GM18861 (cell line): ENCODE data around the gene B3GALT6.
"Not testable (repeated sequence)": the region's sequence is repeated elsewhere in the genome, so short reads cannot be mapped to it uniquely, and the experiment has no call there.

Source experiments
- ATAC-seq: cut with Tn5 transposase; IDR thresholded peaks from one replicate; pipeline ENCODE4 v1.9.1; 2021; ENCODE audit not compliant: unreplicated experiment

Gene B3GALT6

GRCh38 chr1:1232208-1232795, at the start of gene B3GALT6:
TSS of gene B3GALT6 (plus strand) at chr1:1232237. CDS start at chr1:1232279, 42 bp downstream.
- no peak for ATAC-seq

DNA sequence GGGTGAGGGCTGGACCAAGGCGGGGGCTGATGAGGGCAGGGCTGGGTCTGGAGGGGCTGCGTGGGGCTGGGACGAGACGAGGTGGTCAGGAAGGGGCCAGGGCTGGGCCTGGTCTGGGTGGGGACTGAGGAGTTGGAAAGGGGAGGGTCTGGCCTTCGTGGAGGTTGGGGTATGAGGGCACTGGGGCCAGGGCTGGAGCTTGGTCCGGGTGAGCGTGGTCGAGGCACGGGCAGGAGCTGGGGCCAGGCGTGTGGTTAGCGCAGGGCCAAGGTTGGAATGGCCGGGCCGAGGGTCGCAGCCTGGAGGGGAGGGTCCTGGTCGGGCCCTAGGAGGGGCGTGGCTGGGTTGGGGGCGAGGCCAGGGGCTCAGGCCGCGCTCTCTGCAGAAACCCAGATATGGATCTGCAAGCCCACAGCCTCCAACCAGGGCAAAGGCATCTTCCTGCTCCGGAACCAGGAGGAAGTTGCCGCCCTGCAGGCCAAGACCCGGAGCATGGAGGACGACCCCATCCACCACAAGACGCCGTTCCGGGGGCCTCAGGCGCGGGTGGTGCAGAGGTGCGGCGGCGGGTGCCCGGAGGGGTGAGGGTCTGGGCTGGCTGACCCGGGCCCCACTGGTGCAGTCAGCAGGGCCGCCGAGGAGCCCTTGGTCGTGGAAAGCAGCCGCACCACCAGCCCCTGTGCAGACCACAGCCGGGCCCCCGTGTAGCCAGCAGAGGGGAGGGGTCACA, 49.4 kb upstream of the B3GALT6 start:
- no peak for ATAC-seq

GRCh38 chr1:1183221-1183747, 48.8 kb upstream of the B3GALT6 start:
- no peak for ATAC-seq

DNA sequence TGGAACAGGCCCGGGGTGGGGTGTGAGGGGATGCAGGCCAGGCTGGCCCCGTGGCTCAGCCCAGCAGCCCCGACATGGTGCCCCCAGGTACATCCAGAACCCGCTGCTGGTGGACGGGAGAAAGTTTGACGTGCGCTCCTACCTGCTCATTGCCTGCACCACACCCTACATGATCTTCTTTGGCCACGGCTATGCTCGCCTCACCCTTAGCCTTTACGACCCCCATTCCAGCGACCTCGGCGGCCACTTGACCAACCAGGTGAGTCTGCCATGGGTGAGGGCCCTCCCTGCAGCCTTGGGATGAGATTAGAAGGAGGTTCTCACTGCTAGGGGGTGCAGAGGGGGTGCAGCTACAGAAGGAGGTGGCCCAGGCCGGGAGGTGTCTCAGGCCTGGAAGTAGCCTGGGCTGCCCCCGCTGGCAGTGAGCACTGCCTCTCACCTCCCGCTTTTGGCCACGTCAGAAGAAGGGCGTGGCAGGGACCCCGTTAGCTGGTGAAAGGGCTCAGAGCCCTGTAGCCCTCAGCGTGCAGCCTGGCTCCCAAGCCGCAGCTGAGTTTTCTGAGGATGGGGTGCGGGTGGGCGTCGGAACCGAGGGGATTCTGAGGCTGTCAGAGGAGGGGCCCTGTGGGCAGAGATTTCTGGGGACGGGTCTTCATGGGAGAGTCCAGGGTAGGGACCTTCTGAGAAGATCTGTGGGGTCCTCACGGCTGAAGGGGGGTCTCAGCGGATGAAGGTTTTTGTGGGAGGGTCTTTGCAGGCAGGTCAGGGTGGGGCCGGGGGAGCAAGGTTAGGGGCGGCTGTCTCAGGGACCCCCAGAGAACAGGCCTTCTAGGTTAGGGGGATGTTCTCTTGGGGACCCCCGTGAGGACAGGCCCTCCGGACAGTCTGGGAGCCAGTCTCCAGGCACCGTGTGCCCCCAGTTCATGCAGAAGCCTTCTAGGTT, 47.9 kb upstream of the B3GALT6 start:
- no peak for ATAC-seq

DNA sequence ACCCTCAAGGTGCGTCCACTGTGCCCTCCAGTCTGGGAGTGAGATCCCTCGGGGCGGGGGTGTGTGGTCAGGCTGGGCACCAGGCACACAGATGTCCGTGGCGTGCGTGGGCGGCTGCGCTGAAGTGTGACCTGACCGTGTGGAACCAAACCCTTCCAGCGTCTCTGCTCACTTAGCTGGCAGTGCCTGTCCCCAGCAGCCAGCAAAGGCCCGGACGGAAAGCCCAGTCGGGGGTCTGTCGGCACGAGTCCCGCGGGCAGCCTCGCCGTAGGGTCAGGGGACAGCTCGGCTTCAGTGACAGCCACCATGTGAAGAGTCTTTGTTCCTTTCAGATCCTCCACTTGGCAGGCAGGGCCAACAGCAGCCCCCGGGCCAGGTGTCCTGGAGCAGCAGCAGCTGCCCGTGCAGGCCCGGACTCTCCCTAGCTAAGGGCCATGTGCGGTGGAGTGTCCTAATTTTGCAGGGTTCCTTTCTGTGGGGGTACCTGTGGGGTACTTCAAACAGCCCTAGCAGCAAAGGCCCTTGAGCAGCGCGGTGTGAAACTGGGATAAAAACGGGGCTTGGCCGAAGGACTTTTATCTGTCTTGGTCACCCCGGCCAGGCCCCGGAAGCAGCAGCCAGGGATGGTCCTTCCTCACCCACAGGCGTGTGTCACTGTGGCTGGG, 46.8 kb upstream of the B3GALT6 start:
- no peak for ATAC-seq

- no peak for ATAC-seq
These were observed 44.1 kb upstream of the B3GALT6 start for GRCh38 chr1:1187938-1188337.

GRCh38 chr1:1189111-1189510, 42.9 kb upstream of the B3GALT6 start:
- ATAC-seq, result no peak

DNA sequence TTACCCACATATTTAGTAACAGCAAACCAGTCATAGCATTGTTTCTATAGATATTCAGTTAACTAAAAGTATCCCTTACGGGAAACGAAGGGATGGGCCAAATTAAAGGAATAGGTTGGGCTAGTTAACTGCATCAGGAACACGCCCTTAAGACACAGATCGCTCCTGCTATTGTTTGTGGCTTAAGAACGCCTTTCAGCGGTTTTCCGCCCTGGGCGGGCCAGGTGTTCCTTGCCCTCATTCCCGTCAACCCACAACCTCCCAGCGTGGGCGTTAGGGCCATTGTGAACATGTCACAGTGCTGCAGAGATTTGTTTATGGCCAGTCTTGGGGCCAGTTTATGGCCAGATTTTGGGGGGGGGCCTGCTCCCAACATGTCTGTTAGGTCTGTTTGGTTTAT, 40.3 kb upstream of the B3GALT6 start:
- ATAC-seq, result no peak

DNA sequence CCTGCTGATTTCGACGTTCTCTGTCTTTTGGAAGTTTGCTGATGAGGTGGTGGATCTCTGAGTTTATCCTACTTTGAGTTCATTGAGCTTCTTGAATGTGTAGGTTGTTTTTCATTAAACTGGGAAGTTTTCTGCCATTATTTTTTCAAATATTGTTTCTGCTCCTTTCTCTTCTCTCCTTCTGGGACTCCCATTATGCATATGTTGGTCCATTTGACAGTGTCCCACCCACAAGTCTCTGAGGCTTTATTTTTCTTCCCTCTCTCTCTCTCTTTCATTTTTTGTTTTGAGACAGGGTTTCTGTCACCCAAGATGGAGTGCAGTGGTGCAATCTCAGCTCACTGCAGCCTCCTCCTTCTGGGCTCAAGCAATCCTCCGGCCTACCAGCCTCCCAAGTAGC, 37.3 kb upstream of the B3GALT6 start:
- ATAC-seq, result no peak

GRCh38 chr1:1195726-1196125, 36.3 kb upstream of the B3GALT6 start:
- ATAC-seq, result not testable (repeated sequence)

GRCh38 chr1:1196431-1197187, 35.4 kb upstream of the B3GALT6 start:
- ATAC-seq, result no peak

DNA sequence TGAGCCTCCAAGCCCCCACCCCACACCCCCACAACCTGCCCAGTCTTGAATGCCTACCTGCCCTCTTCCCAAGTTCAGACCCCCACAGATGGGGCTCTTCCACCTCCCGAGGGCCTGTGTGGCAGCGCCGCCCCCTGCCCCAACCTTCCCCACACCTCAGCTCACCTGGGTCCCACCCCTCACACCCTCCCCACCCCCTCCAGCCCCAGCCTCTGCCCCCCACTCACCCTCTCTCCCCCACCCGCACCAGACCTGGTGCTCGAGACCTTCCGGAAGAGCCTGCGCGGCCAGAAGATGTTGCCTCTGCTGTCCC, 34.9 kb upstream of the B3GALT6 start:
- no peak for ATAC-seq

DNA sequence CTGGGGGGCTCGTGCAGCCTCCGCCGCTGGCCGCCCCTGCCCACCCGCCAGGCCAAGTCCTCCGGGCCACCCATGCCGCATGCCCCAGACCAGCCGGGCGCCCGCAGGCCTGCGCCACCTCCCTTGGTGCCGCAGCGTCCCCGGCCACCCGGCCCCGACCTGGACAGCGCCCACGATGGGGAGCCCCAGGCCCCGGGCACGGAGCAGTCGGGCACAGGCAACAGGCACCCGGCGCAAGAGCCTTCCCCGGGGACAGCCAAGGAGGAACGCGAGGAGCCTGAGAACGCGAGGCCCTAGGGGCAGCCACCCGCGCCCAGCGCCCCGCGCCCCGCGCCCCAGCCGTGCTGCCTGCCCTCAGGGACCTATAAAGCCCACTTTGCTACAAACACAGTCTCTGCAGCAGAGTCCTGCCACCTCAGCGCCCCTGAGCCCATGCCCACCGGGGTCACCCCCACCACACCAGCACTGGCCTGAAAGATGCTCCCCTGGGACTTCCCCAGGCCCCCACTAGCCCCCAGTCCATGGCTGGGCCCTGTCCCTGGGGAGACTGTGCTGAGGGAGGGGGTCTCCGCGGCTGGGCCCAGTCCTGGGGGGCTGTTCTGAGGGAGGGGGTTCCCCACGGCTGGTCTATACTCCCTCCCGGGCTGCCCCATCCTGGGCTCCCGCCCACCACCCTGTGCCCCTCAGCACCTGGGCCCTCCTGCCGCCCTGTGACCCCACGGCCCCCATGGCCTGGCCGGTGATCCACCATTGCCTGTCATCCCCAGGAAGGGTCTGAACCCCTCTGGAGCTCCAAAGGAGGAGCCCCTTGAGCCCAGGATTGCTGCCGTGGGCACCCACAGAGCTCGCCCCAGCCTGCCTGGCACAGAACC, 34.2 kb upstream of the B3GALT6 start:
- no peak for ATAC-seq

DNA sequence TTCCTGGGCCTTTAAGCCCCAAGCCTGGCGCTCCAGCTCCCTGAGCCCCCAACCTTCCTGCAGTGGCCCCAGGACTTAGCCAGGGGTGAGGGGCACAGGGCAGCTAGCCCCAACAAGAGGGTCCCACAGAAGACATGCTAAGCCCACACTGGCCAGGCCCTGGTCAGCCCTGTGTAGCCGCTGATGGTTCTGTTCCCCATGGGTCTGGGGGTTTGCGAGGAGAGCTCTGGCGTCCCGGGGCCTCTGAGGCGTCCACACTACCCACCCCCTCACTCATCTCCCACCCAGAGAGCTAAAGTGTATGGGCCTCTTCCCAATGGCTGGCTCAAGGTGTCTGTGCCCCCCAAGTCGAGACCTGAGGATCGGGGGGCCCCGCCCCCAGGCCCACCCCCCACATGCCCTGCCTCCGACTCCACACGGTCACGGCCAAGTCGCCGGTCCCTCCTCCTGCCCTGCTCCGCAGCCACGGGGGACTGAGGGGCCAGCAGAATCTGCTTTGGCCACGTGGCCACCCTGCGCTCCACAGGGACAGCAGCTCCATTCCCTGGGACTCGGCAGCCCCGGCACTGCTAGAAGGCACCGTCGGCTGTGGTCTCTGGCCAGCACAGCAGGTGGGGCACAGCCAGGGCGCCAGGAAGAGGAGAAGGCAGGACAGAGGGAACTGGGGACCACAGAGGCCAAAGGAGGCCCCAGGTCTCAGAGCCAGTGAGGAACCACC, 33.5 kb upstream of the B3GALT6 start:
- no peak for ATAC-seq

DNA sequence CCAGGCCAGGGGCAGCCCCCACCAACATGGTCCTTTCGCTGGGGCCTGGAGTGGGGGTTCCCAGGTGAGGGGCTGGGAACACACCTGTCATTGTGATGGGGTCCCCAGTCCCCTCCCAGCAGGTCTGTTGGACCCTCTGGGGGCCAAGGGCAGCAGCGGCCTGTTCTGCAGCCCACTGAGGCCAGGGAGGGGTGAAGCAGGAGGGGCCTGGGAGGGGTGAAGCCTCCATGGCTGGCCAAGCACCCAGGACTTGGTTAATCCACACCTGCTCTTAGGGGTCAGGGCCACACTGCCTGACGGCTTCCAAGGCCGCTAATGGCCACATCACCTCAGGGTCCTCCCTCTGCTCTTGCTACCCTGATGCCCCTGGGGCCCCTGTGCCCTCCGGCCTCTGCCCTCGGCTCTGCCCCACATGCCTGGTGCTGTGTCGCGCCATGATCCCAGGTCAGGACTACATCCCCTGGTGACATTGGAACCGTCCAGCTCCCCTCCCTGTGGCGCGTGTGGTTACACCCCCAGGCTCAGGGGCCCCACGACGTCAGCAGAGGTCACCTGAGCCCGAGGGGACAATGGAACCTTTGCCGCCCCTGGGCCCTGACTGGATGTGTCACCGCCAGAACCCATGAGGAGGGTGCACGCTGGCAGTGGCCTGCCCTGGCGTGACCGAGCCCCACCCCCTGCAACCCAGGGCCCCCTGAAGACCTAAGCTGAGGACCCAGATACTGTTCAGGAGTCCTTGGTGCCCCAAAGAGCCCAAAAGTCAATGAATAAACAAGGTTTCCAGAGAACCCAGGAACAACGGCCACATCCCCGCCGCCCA, 32.7 kb upstream of the B3GALT6 start:
- ATAC-seq, result no peak

DNA sequence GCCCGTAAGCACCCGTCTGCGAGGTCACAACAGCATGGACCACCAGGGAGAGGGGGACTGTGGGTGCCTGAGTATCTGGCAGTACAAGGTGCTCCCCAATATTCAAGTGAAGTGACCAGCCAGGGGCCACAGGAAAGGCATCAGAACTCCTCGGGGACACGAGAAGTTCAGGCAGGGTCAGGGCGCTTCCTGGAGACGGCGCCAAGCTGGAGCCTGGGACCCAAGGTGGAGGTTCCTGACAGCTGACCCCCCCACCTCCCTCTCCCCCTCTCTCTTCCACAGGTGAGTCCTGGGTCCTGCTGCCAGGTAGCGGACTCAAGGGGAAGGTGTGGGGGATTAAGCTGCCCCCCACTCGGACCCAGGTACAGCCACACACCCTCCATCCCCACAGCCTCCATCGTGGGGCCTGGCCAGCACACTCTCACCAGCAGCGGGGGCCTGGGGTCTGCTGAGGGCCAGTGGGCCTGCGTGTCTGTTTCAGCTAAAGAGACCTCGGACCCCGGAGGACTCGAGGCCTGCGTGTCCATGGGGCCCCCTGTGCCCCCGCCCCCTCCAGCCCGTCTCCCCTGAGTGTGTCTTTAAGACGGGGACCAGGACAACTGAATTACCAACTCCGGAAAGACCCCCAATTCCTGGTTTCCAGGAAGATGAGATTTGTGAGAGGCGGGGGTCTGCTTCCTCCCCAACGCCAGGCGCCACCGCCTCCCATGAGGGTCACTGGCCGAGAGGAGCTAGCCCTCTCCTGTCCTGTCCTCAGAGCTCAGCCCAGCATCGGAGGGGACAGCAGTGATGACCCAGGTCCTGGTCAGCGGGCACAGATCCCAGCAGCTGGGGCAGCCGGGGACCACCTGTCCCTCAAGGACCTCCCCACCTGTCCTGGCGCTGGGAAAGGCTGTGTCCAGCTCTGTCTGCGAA, 31.8 kb upstream of the B3GALT6 start:
- ATAC-seq, result no peak
